GM06990 (cell line): ENCODE results near the gene ACAA2.
"Not testable (repeated sequence)": the region's sequence is repeated elsewhere in the genome, so short reads cannot be mapped to it uniquely, and the experiment has no call there.

Source experiments
- DNase-seq: peaks from one replicate; pipeline ENCODE4 v3.0.0-alpha.2; 2011; ENCODE audit not compliant: insufficient read length; ENCODE audit errors: extremely low read depth
- H3K27me3 ChIP-seq: replicated peaks from 2 replicates; pipeline ENCODE4 v1.6.0; 2011; ENCODE audit warnings: low read length; ENCODE audit not compliant: control insufficient read depth, insufficient read depth
- H3K36me3 ChIP-seq: 2 replicates; pipeline ENCODE4 v1.5.1; 2011; ENCODE audit warnings: low read length; ENCODE audit not compliant: control insufficient read depth, insufficient read depth
- H3K4me3 ChIP-seq: replicated peaks from 2 replicates; pipeline ENCODE4 v1.5.1; 2011; ENCODE audit warnings: low read depth, mild to moderate bottlenecking, control low read depth, low read length
- CTCF ChIP-seq: IDR thresholded peaks from 2 replicates; pipeline ENCODE4 v1.5.1; 2011; ENCODE audit warnings: low read length, control low read depth, mild to moderate bottlenecking, inconsistent platforms; ENCODE audit not compliant: insufficient read depth, poor library complexity, severe bottlenecking

Gene ACAA2

DNA sequence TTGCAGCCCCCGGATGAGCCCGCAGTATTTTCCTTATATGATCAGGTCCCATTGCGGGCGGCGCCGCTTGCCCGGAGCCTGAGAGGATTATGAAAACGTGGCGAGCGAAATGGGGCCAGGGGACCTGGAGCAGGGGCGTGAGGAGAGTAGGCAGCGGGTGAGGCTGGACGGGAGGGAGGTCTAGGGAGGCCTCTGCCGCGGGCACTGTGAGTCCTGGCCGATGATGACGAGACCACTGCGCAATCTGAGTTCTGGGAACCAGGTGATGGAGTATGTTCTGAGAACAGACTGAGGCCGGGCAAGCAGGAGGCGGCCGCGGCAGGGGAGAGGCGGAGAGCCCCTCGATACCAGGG, 790 bp upstream of the ACAA2 start:
- DNase-seq: no peak

GRCh38 chr18:49813069-49813318, 339 bp downstream of the ACAA2 start:
- H3K4me3 ChIP-seq: peak overlapping the region; percentile 69
- no peaks in the 10 kb centered on the region for H3K36me3 ChIP-seq
- DNase-seq: no peak
- H3K27me3 ChIP-seq: no peaks in the 10 kb centered on the region
- TF ChIP-seq CTCF: no peak

More for the DNA sequence above, 790 bp upstream of the ACAA2 start:
- Histone ChIP-seq H3K27me3 (no peaks in the 10 kb centered on the region), H3K36me3 (no peaks in the 10 kb centered on the region), H3K4me3 (peak overlapping the region; percentile 69)
- no peak for TF ChIP-seq CTCF

- TF ChIP-seq CTCF: no peak
Measured at GRCh38 chr18:49812286-49813068, 856 bp downstream of the ACAA2 start.

GRCh38 chr18:49811151-49811938, 2.0 kb downstream of the ACAA2 start:
- Histone ChIP-seq H3K4me3 (no peak overlapping the region), H3K36me3 (no peaks in the 10 kb centered on the region), H3K27me3 (no peaks in the 10 kb centered on the region)
- no peak for DNase-seq
- TF ChIP-seq CTCF: no peak

More at GRCh38 chr18:49812286-49813068, 856 bp downstream of the ACAA2 start:
- peak; percentile 0 for DNase-seq
- Histone ChIP-seq H3K4me3 (peak overlapping the region; percentile 69), H3K36me3 (no peaks in the 10 kb centered on the region), H3K27me3 (no peaks in the 10 kb centered on the region)

DNA sequence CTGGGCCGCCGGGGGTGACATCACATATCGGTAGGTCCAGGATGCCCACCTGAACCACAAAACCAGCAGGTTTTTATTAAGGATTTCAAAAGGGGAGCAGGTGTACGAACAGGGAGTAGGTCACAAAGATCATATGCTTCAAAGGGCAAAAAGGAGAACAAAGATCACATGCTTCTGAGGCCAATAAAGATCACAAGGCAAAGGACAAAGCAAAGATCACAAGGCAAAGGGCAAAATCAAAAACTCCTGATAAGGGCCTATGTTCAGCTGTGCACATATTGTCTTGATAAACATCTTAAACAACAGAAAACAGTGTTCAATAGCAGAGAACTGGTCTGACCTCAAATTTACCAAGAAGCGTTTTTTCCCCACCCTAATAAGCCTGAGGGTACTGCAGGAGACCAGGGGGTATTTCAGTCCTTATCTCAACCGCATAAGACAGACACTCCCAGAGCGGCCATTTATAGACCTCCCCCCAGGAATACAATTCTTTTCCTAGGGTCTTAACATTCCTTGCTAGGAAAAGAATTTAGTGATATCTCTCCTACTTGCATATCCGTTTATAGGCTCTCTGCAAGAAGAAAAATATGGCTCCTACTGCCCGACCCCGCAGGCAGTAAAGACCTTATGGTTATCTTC, 4.7 kb downstream of the ACAA2 start:
- H3K4me3 ChIP-seq, H3K36me3 ChIP-seq, H3K27me3 ChIP-seq, DNase-seq: not testable (repeated sequence)

GRCh38 chr18:49804096-49804495, 9.2 kb downstream of the ACAA2 start:
- Histone ChIP-seq H3K36me3 (no peaks in the 10 kb centered on the region), H3K4me3 (no peak overlapping the region), H3K27me3 (no peaks in the 10 kb centered on the region)
- no peak for TF ChIP-seq CTCF
- DNase-seq: no peak
